SK-N-SH treated with all-trans-retinoic acid at 6 μM for 48 hours (cell line): Measurements from ENCODE around the gene SCNM1.

Source experiments
- ARNTL ChIP-seq: fragments of 450-650 bp; formaldehyde crosslinking; IDR thresholded peaks from 2 replicates; pipeline ENCODE4 v1.5.0; 2020; ENCODE audit warnings: low read depth, mild to moderate bottlenecking, moderate library complexity, borderline replicate concordance
- ESRRG ChIP-seq: fragments of 250-450 bp; sonication (Bioruptor Pico); IDR thresholded peaks from 2 replicates; pipeline ENCODE4 v1.6.1; 2021; ENCODE audit warnings: mild to moderate bottlenecking
- RARB ChIP-seq: fragments of 250-450 bp; sonication (Bioruptor Pico); IDR thresholded peaks from 2 replicates; pipeline ENCODE4 v1.8.0; 2021; ENCODE audit warnings: mild to moderate bottlenecking, moderate library complexity
- ZFP30 ChIP-seq: fragments of 450-650 bp; formaldehyde crosslinking; IDR thresholded peaks from 2 replicates; pipeline ENCODE4 v1.5.0; 2022; ENCODE audit warnings: mild to moderate bottlenecking, moderate library complexity
- ZNF8 ChIP-seq: fragments of 450-650 bp; formaldehyde crosslinking; IDR thresholded peaks from 2 replicates; pipeline ENCODE4 v1.5.0; 2020; ENCODE audit warnings: mild to moderate bottlenecking, moderate library complexity
- TF ChIP-seq, protein P1 (sequence below): fragments of 250-450 bp; sonication (Bioruptor Pico); IDR thresholded peaks from 2 replicates; pipeline ENCODE4 v1.8.0; 2020; ENCODE audit warnings: mild to moderate bottlenecking, moderate library complexity, borderline replicate concordance

DNA sequence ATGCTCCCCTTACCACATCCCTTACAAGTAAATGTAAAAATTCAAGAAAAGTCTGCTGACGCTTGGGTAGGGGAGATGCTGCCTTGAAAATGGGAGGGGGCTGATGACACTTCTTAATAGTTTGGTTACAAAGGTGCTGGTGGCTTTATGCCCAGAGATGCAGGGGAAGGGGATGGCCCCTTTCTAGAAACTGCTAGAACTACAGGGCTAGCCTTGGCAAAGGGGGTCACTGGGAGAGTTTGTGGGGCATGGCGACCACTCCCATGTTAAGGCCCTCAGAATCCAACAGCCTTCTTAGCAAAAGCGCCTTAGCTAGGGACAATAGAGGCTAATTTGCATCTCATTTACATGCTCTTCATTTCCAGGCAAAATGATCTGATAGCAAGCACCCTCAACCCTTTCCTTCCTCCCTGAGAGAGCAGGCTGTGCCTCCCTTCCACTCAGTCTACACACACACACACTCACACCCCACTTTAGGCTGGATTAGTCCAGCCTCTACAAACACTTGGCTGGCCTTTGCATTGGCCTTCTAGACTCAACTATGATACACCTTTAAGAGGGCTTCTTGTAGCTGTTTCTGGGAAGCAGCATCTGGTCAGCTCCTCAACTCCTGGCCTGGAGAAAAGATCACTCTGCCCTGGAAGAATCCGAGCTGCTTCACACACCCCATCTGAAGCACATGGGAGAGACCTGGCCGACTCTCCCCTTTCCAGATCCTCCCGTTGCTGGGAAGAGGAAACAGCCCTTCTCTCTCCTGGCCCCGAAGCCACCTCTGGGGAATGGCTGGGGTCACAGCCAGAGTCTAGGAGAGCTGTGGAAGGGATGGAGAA lies 21.3 kb upstream of the SCNM1 start:
- no peak for TF ChIP-seq RARB (CRISPR knock-in tag)
- TF ChIP-seq, protein P1, sequence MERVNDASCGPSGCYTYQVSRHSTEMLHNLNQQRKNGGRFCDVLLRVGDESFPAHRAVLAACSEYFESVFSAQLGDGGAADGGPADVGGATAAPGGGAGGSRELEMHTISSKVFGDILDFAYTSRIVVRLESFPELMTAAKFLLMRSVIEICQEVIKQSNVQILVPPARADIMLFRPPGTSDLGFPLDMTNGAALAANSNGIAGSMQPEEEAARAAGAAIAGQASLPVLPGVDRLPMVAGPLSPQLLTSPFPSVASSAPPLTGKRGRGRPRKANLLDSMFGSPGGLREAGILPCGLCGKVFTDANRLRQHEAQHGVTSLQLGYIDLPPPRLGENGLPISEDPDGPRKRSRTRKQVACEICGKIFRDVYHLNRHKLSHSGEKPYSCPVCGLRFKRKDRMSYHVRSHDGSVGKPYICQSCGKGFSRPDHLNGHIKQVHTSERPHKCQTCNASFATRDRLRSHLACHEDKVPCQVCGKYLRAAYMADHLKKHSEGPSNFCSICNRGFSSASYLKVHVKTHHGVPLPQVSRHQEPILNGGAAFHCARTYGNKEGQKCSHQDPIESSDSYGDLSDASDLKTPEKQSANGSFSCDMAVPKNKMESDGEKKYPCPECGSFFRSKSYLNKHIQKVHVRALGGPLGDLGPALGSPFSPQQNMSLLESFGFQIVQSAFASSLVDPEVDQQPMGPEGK (CRISPR knock-in tag): no peak
- TF ChIP-seq ZFP30 (CRISPR knock-in tag): no peak
- no peak for TF ChIP-seq ZNF8 (CRISPR knock-in tag)
- no peak for TF ChIP-seq ARNTL (CRISPR knock-in tag)
- TF ChIP-seq ESRRG: no peak
